CD4-positive, alpha-beta T cell treated with Interferon gamma for 1 hour (primary cell): ENCODE measurements around the gene WDR4.
A peak's percentile ranks its signal among the peaks of the same experiment; 100 is the strongest.
"Not testable (repeated sequence)": the region's sequence is repeated elsewhere in the genome, so short reads cannot be mapped to it uniquely, and the experiment has no call there.

Source experiments
- DNase-seq: peaks from one replicate; pipeline ENCODE4 v3.0.0-alpha.2; 2020

Gene WDR4

DNA sequence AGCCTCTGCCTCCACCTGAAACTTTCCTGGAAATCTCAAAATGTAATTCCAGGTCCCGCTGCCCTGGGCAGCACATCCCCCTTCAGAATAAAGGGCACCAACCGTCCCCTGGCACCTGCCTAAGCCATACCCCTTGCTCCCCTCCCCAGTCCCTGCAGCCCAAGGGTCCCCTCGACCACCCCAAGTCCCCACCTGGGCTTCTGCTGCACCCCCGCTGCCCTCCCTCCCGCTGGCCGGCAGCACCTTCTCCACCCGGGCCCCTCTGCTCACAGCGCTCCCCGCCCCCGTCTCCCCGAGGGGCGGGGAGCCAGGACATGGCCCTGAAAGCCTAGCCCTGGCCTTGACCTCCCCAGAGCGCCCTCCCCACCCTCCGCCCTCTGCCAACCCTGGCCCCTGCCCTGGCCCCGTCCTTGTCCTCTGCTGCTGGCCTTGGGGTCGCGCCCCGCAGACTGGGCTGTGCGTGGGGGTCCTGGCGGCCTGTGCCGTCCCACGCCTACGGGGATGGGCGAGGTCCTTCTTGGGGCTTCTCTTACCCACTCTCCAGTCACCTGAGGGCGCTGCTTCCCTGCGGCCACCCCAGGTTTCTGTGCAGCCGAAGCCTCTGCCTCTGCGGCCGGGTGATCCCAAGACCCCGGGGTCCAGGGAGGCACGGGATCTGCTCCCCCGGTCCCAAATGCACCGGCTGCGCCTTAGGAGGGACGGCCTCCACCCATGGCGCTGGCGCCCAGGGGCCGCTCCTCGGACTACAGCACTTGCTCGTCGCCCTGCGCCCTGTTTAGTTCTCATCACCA, 41.7 kb downstream of the WDR4 start:
- no peak for DNase-seq

GRCh38 chr21:42836767-42837301, 42.5 kb downstream of the WDR4 start:
- no peak for DNase-seq

DNA sequence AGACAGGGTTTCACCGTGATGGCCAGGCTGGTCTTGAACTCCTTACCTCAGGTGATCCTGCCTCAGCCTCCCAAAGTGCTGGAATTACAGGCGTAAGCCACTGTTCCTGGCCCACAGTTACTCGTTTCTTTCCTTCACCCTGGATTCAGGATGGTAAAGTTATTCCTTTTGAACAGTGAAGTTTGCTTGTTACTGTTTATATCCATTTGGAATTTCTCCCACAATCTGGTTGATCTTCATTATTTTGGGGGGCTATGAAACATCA, 43.0 kb downstream of the WDR4 start:
- DNase-seq: no peak

- DNase-seq: no peak
These were observed 43.5 kb downstream of the WDR4 start for GRCh38 chr21:42835611-42836401.

DNA sequence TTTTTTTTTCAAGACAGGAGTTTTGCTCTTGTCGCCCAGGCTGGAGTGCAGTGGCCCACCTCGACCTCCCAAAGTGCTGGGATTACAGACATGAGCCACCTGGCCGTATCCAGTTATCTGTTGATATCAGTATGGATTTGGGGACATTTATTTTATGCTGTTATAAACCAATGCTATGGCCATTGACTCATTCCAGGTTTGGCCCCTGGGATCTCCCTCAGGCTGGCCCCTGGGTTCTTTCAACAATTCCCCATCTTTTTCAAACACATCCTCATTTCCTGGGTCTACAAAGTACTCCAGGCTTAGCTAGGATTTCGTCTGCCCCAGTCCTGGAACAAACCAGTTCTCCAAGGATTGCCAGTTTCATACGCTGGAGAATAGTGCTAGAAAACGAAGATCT, 44.1 kb downstream of the WDR4 start:
- DNase-seq: no peak

GRCh38 chr21:42834726-42835191, 44.6 kb downstream of the WDR4 start:
- DNase-seq: no peak

GRCh38 chr21:42833859-42834725, 45.2 kb downstream of the WDR4 start:
- DNase-seq: no peak

DNA sequence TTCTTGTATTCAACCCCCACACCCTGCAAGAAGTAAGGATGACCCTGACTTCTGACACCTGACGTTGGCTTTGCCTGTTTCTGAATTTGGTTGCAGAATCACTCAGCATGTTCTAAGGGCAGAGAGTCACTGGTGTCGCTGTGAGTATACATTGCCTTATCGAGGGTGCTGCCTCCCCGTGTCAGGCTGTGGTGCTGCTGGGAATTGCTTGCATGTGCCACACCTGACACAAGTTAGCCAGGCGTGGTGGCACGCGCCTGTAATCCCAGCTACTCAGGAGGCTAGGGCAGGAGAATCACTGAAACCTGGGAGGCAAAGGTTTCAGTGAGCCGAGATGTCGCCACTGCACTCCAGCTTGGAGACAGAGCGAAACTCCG, 45.9 kb downstream of the WDR4 start:
- peak; percentile 33 for DNase-seq

DNA sequence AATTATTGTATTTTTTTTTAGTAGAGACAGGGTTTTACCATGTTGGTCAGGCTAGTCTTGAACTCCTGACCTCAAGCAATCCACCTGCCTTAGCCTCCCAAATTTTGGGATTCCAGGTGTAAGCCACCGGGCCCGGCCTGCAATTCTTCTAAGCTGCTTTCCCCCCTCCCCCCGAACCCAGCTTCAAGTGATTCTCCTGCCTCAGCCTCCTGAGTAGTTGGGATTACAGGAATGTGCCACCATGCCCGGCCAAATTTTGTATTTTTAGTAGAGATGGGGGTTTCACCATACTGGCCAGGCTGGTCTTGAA, 47.1 kb downstream of the WDR4 start:
- not testable (repeated sequence) for DNase-seq

DNA sequence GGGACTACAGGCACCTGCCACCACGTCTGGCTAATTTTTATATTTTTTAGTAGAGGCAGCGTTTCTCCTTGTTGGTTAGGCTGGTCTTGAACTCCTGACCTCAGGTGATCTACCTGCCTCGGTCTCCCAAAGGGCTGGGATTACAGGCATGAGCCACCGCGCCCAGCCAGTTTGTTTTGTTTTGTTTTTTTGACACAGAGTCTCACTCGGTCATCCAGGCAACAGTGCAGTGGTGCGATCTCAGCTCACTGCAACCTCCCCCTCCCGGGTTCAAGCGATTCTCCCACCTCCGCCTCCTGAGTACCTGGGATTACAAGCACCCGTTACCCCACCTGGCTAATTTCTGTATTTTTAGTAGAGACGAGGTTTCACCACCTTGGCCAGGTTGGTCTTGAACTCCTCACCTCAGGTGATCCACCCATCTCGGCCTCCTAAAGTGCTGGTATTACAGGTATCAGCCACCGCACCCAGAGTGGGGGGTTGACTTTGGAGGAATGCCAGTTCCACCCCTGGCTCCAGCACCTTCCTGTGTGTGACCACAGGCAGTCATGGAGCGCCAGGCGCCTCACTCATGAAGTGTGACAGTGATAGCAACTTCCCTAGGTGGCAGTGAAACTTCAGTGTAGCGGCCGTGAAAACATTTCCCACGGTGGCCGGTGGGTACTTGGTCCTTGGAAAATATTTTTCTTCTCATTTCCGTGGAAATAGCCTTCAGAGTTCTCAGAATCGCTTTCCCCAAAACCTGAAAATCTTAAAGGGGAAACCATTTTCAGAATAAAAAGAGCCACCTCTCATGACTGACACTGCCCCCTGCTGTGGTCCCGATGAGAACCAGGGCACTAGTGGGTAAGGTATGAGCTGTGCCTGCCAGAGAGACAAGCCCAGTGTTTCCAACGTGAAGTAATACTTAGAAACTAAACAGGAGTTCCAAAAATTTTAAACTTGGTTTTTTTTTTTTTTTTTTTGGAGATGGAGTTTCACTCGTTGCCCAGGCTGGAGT, 48.6 kb downstream of the WDR4 start:
- no peak for DNase-seq

- no peak for DNase-seq
These were observed 49.4 kb downstream of the WDR4 start for GRCh38 chr21:42829954-42830353.

DNA sequence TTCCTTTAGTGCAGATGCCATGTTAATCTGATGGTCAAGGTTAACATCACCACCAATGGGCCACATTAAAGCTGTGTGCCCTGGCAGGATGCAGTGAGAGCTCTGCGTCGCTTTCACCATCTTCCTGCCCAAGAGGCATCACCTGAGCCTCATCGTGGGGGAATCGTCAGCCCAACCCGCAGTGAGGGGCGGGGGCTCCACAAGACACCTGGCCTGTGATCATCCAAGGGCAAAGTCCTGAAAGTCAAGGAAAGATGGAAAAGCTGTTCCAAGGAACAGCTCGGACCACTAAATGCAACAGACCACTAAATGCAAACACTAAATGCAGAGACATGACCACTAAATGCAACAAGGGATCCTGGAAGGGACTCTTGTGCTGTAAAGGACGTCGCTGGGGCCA, 49.9 kb downstream of the WDR4 start:
- no peak for DNase-seq

DNA sequence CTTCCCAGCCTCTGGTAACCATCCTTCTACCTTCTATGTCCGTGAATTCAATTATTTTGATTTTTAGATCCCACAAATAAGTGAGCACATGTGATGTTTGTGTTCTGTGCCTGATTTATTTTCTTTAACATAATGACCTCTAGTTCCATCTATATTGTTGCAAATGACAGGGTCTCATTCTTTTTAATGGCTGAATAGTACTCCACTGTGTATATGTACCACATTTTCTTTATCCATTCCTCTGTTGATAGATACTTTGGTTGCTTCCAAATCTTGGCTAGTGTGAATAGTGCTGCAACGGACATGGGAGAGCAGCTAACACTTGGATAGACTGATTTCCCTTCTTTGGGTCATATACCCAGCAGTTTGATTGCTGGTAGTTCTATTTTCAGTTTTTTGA, 51.8 kb downstream of the WDR4 start:
- no peak for DNase-seq

- DNase-seq: no peak
These were observed 58.5 kb downstream of the WDR4 start for GRCh38 chr21:42820616-42821465.

GRCh38 chr21:42819861-42820615, 59.3 kb downstream of the WDR4 start:
- DNase-seq: no peak

GRCh38 chr21:42818328-42818749, 61.0 kb downstream of the WDR4 start:
- peak; percentile 62 for DNase-seq

DNA sequence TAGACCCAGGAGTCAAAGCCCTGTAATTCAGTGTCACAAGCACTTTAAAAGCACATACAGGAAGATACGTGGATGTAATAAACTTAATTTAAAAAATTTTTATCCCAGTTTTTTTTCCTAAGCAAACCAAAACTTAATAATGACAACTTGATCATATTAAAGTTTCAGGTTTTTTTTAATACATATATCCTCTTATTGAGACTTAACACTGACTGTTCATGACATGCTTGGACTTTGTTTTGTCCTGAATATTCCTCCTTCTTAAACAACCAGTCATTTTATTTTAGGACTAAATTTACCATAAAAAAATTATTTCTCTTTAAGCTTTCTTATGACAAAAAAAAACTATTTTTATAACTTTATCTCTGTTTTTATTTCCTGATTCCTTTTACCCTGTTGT, 64.1 kb downstream of the WDR4 start:
- DNase-seq: no peak

DNA sequence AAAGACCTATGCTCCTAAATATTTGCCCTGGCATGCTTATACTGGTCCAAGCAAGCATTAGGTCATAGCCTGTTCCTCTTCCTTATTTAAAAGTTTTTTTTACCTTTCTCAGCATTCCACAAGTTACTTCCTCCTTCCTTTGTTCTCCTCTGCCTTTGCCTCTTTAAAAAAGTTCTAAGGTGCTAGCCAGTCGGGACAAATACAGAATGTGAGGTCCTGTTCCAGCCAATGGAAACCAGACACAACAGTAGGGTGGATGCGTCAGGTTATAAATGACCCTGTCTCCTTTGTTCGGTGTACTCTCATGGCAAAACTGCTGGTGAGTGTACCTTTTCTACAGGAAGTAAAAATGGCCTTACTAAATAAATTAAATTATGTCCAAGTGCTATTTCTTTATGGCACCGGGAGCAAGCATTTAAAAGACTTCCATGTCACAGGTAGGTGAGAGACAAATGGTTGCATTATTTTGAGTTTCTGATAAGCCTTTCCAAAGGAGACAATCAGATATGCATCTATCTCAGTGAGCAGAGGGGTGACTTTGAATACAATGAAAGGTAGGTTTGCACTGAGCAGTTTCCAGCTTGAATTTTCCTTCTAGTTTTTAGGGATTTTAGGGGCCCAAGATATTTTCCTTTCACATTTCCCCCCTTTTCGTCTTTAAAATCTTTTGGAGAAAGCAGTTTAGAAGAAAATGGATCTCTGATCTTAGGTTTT, 66.7 kb downstream of the WDR4 start:
- not testable (repeated sequence) for DNase-seq

GRCh38 chr21:42811960-42812359, 67.4 kb downstream of the WDR4 start:
- DNase-seq: no peak
